ENCODE data around the gene CMPK2. TPM values are rescaled to one million over a fixed set of nuclear protein-coding genes. Genes with fewer than 3 reads are reported as not detected.

Gene CMPK2
- total RNA-seq, 1 donor from 2014 or later: 1.9 TPM

- ChIA-PET CTCF (no interaction called here), POLR2A (no interaction called here)
- no peaks in the 10 kb centered on the region for H3K27me3 Mint-ChIP-seq
- H3K36me3 Mint-ChIP-seq (ENCODE audit: low read depth): no peaks in the 10 kb centered on the region
- no peak overlapping the region for H3K4me3 Mint-ChIP-seq
- TF ChIP-seq, protein P1, sequence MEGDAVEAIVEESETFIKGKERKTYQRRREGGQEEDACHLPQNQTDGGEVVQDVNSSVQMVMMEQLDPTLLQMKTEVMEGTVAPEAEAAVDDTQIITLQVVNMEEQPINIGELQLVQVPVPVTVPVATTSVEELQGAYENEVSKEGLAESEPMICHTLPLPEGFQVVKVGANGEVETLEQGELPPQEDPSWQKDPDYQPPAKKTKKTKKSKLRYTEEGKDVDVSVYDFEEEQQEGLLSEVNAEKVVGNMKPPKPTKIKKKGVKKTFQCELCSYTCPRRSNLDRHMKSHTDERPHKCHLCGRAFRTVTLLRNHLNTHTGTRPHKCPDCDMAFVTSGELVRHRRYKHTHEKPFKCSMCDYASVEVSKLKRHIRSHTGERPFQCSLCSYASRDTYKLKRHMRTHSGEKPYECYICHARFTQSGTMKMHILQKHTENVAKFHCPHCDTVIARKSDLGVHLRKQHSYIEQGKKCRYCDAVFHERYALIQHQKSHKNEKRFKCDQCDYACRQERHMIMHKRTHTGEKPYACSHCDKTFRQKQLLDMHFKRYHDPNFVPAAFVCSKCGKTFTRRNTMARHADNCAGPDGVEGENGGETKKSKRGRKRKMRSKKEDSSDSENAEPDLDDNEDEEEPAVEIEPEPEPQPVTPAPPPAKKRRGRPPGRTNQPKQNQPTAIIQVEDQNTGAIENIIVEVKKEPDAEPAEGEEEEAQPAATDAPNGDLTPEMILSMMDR (IDR thresholded peaks at IDR 0.05): no peak
- no peak for ATAC-seq (ENCODE audit: low read depth)
- DNase-seq: no peak
- H3K9me3 Mint-ChIP-seq: no peaks in the 10 kb centered on the region
- no peak overlapping the region for H3K27ac Mint-ChIP-seq
- intact Hi-C loops (cut with micrococcal nuclease): no loop called here
- H3K4me1 Mint-ChIP-seq: no peaks in the 10 kb centered on the region
Observed at GRCh38 chr2:6885551-6885950, 19.8 kb upstream of the CMPK2 start.

DNA sequence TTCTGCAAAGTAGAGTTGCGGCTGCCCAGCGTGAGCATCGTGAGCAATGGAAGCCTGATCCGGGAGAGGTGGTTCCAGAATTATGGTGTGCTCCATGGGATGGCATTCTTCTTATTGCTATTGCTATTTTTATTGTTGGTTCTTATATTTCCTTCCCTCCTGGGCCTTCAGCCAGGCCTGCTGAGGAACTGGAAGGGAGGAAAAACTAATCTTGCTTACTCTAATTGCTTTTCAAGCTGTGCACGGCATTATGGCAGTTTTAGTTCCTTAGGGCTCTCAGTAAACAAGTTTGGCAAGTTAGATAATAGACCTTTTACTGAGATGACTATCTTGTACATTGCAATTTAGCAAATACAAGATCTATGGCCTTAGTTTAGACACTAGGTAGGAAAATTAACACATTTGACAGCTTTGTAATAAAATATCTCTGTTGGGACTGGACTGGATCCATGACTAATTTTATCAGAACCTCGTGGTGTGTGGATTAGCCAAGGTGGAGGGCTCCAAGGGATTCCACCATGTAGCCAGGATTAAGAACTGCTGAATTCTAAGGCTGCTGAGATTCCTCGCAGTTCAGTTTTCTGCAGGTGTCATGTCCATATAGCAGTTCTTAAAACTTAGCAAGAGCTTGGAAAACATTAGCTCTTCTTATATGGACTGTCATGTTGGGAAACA, 17.9 kb upstream of the CMPK2 start:
- Mint-ChIP-seq H3K36me3 (ENCODE audit: low read depth) (no peaks in the 10 kb centered on the region), H3K27ac (no peak overlapping the region), H3K4me1 (peaks cover 2% of the 10 kb centered on the region), H3K27me3 (peaks cover 4% of the 10 kb centered on the region), H3K9me3 (no peaks in the 10 kb centered on the region), H3K4me3 (no peak overlapping the region)
- CTCF ChIA-PET: interaction anchor here (1.6 kb wide), 1 partner anchor 13 kb away, joined by 3 read pairs; no protein-coding TSS in a partner anchor
- DNase-seq (no peak), ATAC-seq (ENCODE audit: low read depth) (no peak)
- intact Hi-C loops (cut with micrococcal nuclease): no loop called here
- POLR2A ChIA-PET: no interaction called here
- TF ChIP-seq, protein P1 (IDR thresholded peaks at IDR 0.05): no peak

- peaks cover 4% of the 10 kb centered on the region for H3K27me3 Mint-ChIP-seq
Observed at GRCh38 chr2:6881516-6881915, 15.8 kb upstream of the CMPK2 start.

DNA sequence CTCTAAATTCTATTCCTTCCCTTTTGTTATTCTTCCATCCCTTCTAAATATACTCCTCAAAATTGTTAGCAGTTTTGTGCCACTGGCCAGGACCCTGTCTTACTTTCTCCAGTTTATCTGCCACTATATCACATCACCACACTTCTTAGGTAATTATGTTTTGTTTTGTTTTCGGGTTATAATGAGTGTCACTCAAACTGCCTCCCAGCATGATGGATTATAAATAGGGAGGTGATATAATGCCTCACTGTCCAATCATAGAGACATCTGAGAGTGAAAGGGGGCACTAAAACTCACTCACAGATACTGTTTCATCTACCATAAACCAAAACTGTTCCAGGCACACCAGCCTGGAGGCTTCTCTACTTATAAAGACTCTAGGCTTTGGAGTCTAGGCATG, 15.3 kb upstream of the CMPK2 start:
- Mint-ChIP-seq H3K4me1 (peaks cover 21% of the 10 kb centered on the region), H3K27me3 (peaks cover 4% of the 10 kb centered on the region), H3K4me3 (no peak overlapping the region), H3K36me3 (ENCODE audit: low read depth) (no peaks in the 10 kb centered on the region), H3K27ac (no peak overlapping the region), H3K9me3 (no peaks in the 10 kb centered on the region)
- intact Hi-C loops (cut with micrococcal nuclease): no loop called here
- TF ChIP-seq, protein P1 (IDR thresholded peaks at IDR 0.05): no peak
- POLR2A ChIA-PET: no interaction called here
- DNase-seq (no peak), ATAC-seq (ENCODE audit: low read depth) (no peak)
- CTCF ChIA-PET: no interaction called here

More at GRCh38 chr2:6881516-6881915, 15.8 kb upstream of the CMPK2 start:
- ChIA-PET POLR2A (no interaction called here), CTCF (no interaction called here)
- ATAC-seq (ENCODE audit: low read depth) (no peak), DNase-seq (no peak)
- Mint-ChIP-seq H3K27ac (no peak overlapping the region), H3K4me3 (no peak overlapping the region), H3K9me3 (no peaks in the 10 kb centered on the region), H3K4me1 (peaks cover 18% of the 10 kb centered on the region), H3K36me3 (ENCODE audit: low read depth) (no peaks in the 10 kb centered on the region)
- intact Hi-C loops (cut with micrococcal nuclease): no loop called here
- TF ChIP-seq, protein P1 (IDR thresholded peaks at IDR 0.05): no peak

GRCh38 chr2:6880200-6880733, 14.6 kb upstream of the CMPK2 start:
- ChIA-PET CTCF (no interaction called here), POLR2A (no interaction called here)
- H3K9me3 Mint-ChIP-seq: no peaks in the 10 kb centered on the region
- peaks cover 21% of the 10 kb centered on the region for H3K4me1 Mint-ChIP-seq
- TF ChIP-seq, protein P1 (IDR thresholded peaks at IDR 0.05): no peak
- no peak overlapping the region for H3K4me3 Mint-ChIP-seq
- intact Hi-C loops (cut with micrococcal nuclease): no loop called here
- no peaks in the 10 kb centered on the region for H3K36me3 Mint-ChIP-seq (ENCODE audit: low read depth)
- peaks cover 4% of the 10 kb centered on the region for H3K27me3 Mint-ChIP-seq
- no peak for DNase-seq
- no peak overlapping the region for H3K27ac Mint-ChIP-seq
- no peak for ATAC-seq (ENCODE audit: low read depth)

Measured in activated B cell treated with CpG ODN at 0.5 μM for 24 hours (primary cell).